ENCODE measurements around the gene DLGAP5. TPM values are rescaled to one million over a fixed set of nuclear protein-coding genes. Genes with fewer than 3 reads are reported as not detected.
A peak's percentile ranks its signal among the peaks of the same experiment; 100 is the strongest.

DLGAP5 gene
- 0.21 TPM for total RNA-seq

GRCh38 chr14:55191203-55192053 lies at the start of gene DLGAP5:
TSS of gene DLGAP5 (minus strand) at chr14:55191585. CDS start at chr14:55189179, 2,406 bp downstream.
- DNase-seq (ENCODE audit: low spot score): peak; percentile 94

- DNase-seq (ENCODE audit: low spot score): no peak
These were observed 49.3 kb upstream of the DLGAP5 start for GRCh38 chr14:55240526-55241178.

GRCh38 chr14:55239320-55239719 lies 47.9 kb upstream of the DLGAP5 start:
- no peak for DNase-seq (ENCODE audit: low spot score)

GRCh38 chr14:55238019-55238680 lies 46.8 kb upstream of the DLGAP5 start:
- DNase-seq (ENCODE audit: low spot score): no peak

GRCh38 chr14:55233591-55233990 lies 42.2 kb upstream of the DLGAP5 start:
- no peak for DNase-seq (ENCODE audit: low spot score)

GRCh38 chr14:55228261-55228660 lies 36.9 kb upstream of the DLGAP5 start:
- DNase-seq (ENCODE audit: low spot score): no peak

- DNase-seq (ENCODE audit: low spot score): no peak
These were observed 32.0 kb upstream of the DLGAP5 start for GRCh38 chr14:55223364-55223763.

GRCh38 chr14:55221968-55222367 lies 30.6 kb upstream of the DLGAP5 start:
- no peak for DNase-seq (ENCODE audit: low spot score)

- no peak for DNase-seq (ENCODE audit: low spot score)
These were observed 29.8 kb upstream of the DLGAP5 start for GRCh38 chr14:55221186-55221585.

GRCh38 chr14:55220230-55220629 lies 28.8 kb upstream of the DLGAP5 start:
- DNase-seq (ENCODE audit: low spot score): no peak

GRCh38 chr14:55212634-55213033 lies 21.2 kb upstream of the DLGAP5 start:
- no peak for DNase-seq (ENCODE audit: low spot score)

GRCh38 chr14:55207832-55208231 lies 16.4 kb upstream of the DLGAP5 start:
- no peak for DNase-seq (ENCODE audit: low spot score)

- DNase-seq (ENCODE audit: low spot score): no peak
These were observed 14.8 kb upstream of the DLGAP5 start for GRCh38 chr14:55206175-55206693.

GRCh38 chr14:55201219-55202101 lies 10.1 kb upstream of the DLGAP5 start:
- DNase-seq (ENCODE audit: low spot score): no peak

GRCh38 chr14:55200651-55201050 lies 9.3 kb upstream of the DLGAP5 start:
- no peak for DNase-seq (ENCODE audit: low spot score)

GRCh38 chr14:55198749-55199148 lies 7.4 kb upstream of the DLGAP5 start:
- DNase-seq (ENCODE audit: low spot score): no peak

- no peak for DNase-seq (ENCODE audit: low spot score)
These were observed 3.4 kb upstream of the DLGAP5 start for GRCh38 chr14:55194656-55195355.

- no peak for DNase-seq (ENCODE audit: low spot score)
These were observed 753 bp upstream of the DLGAP5 start for GRCh38 chr14:55192054-55192621.

- no peak for DNase-seq (ENCODE audit: low spot score)
These were observed 531 bp downstream of the DLGAP5 start for GRCh38 chr14:55190906-55191202.

GRCh38 chr14:55188686-55189295 lies 2.6 kb downstream of the DLGAP5 start:
- no peak for DNase-seq (ENCODE audit: low spot score)

Data from ureter (tissue), 1 donor.